ENCODE measurements around the gene TSPAN13.

GRCh38 chr7:16770657-16771329, 17.2 kb downstream of the TSPAN13 start:
- TF ChIP-seq CTCF (conservative IDR thresholded peaks at IDR 0.05 in 1 of 2, IDR thresholded peaks at IDR 0.05 in 1 of 2; ENCODE audit: low read depth in 1 of 2, low read length in 2 of 2) (no peak), EZH2 (IDR thresholded peaks at IDR 0.05; ENCODE audit: low read length, missing control alignments) (no peak)
